ENCODE results near the gene RPGRIP1. TPM values are rescaled to one million over a fixed set of nuclear protein-coding genes. Genes with fewer than 3 reads are reported as not detected.
"Not testable (repeated sequence)": the region's sequence is repeated elsewhere in the genome, so short reads cannot be mapped to it uniquely, and the experiment has no call there.

The RPGRIP1 gene
- total and polyA plus RNA-seq, 2 experiments from 2014 or later = 0.31 TPM; not detected in 1

DNA sequence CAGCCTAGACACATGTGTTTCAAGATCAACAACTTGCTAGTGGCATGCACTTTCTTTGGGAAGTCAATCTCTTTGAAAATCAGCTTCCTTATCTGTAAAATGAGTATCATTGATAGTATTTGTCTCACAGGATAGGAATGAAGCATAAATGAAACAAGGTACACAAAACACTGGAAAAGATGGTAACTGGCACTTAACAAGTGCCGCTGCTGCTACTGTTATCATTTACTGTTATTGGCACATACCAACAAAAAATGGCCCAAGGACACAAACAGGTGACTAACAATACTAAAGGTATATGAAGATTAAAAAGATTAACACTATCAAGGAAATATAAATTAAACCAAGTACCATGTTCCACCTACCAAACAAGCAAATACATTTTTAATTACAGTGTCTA lies 31.5 kb upstream of the RPGRIP1 start:
- Histone ChIP-seq H3K27ac (peak overlapping the region; percentile 60), H3K4me1 (ENCODE audit: low read depth) (no peaks in the 10 kb centered on the region), H3K27me3 (no peaks in the 10 kb centered on the region), H3K9me3 (ENCODE audit: low read depth) (no peaks in the 10 kb centered on the region), H3K36me3 (peaks cover 38% of the 10 kb centered on the region), H3K4me3 (no peak overlapping the region)
- TF ChIP-seq, protein P1, sequence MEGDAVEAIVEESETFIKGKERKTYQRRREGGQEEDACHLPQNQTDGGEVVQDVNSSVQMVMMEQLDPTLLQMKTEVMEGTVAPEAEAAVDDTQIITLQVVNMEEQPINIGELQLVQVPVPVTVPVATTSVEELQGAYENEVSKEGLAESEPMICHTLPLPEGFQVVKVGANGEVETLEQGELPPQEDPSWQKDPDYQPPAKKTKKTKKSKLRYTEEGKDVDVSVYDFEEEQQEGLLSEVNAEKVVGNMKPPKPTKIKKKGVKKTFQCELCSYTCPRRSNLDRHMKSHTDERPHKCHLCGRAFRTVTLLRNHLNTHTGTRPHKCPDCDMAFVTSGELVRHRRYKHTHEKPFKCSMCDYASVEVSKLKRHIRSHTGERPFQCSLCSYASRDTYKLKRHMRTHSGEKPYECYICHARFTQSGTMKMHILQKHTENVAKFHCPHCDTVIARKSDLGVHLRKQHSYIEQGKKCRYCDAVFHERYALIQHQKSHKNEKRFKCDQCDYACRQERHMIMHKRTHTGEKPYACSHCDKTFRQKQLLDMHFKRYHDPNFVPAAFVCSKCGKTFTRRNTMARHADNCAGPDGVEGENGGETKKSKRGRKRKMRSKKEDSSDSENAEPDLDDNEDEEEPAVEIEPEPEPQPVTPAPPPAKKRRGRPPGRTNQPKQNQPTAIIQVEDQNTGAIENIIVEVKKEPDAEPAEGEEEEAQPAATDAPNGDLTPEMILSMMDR (IDR thresholded peaks at IDR 0.05; ENCODE audit: low read depth, low read length) = no peak
- no peak for DNase-seq (ENCODE audit: low read depth in 1 of 2, low spot score in 1 of 2)

DNA sequence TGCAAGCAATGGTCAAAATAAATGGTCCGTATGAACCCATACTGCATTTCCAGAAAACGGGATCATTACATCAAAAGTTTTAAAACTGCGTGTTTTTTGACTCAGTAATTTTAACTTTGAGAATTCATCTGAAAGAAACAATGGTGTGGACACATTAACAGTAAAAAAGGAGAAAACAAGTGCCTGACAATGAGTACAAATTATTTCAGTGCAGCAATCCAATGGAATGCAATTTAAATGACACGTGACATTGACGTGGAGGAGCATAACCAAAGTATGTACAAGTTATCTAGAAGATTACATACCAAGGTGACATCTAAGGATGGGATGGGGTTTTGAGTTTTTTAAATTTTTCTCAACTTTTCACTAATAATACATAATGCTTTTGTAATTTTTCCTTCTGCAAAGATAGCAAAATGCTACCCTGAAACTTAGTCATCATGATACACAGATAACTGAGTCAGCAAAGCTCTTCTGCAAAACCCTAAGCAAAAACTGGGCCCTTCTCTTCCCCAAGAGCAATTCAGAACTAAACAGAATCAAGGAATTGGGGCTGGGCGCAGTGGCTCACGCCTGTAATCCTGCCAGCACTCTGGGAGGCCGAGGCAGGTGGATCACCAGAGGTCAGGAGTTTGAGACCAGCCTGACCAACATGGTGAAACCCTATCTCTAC lies 31.0 kb upstream of the RPGRIP1 start:
- no peaks in the 10 kb centered on the region for H3K27me3 ChIP-seq
- no peaks in the 10 kb centered on the region for H3K9me3 ChIP-seq (ENCODE audit: low read depth)
- no peaks in the 10 kb centered on the region for H3K4me1 ChIP-seq (ENCODE audit: low read depth)
- peak overlapping the region; percentile 60 for H3K27ac ChIP-seq
- peaks cover 32% of the 10 kb centered on the region for H3K36me3 ChIP-seq
- TF ChIP-seq, protein P1 (IDR thresholded peaks at IDR 0.05; ENCODE audit: low read depth, low read length) = no peak
- DNase-seq (ENCODE audit: low read depth in 1 of 2, low spot score in 1 of 2) = no peak
- no peak overlapping the region for H3K4me3 ChIP-seq

DNA sequence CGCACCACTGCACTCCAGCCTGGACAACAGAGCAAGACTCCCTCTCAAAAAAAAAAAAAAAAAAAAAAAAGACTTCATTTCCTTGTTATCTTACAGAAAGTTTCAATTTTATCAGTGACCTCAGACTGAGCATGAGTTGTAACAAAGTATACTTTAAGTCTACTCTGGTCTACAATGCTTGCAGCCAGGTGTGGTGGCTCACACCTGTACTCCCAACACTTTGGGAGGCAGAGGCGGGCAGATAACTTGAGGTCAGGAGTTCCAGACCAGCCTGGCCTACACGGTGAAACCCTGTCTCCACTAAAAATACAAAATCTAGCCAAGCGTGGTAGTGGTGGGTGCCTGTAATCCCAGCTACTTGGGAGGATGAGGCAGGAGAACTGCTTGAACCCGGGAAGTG lies 28.7 kb upstream of the RPGRIP1 start:
- peaks cover 38% of the 10 kb centered on the region for H3K36me3 ChIP-seq
- H3K27ac ChIP-seq = no peak overlapping the region
- no peaks in the 10 kb centered on the region for H3K4me1 ChIP-seq (ENCODE audit: low read depth)
- H3K9me3 ChIP-seq (ENCODE audit: low read depth) = no peaks in the 10 kb centered on the region
- DNase-seq (ENCODE audit: low read depth in 1 of 2, low spot score in 1 of 2) = no peak
- TF ChIP-seq, protein P1 (IDR thresholded peaks at IDR 0.05; ENCODE audit: low read depth, low read length) = no peak
- no peaks in the 10 kb centered on the region for H3K27me3 ChIP-seq
- H3K4me3 ChIP-seq = no peak overlapping the region

DNA sequence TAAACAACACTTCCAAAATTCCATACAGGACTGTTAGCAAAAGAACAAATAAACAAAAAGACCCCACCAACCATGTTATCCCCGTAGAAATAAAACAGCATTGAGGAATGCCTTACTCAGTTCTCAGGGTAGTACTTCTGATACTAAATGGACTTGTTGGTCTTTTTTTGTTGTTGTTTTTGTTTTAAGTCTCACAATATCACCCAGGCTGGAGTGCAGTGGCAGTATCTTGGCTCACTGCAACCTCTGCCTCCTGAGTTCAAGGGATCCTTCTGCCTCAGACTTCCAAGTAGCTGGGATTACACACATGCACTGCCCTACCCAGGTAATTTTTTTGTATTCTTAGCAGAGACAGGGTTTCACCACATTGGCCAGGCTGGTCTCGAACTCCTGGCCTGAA lies 27.7 kb upstream of the RPGRIP1 start:
- Histone ChIP-seq H3K4me3 (no peak overlapping the region), H3K4me1 (ENCODE audit: low read depth) (no peaks in the 10 kb centered on the region), H3K27ac (no peak overlapping the region), H3K36me3 (peaks cover 44% of the 10 kb centered on the region), H3K27me3 (no peaks in the 10 kb centered on the region), H3K9me3 (ENCODE audit: low read depth) (no peaks in the 10 kb centered on the region)
- TF ChIP-seq, protein P1 (IDR thresholded peaks at IDR 0.05; ENCODE audit: low read depth, low read length) = no peak
- DNase-seq (ENCODE audit: low read depth in 1 of 2, low spot score in 1 of 2) = no peak

DNA sequence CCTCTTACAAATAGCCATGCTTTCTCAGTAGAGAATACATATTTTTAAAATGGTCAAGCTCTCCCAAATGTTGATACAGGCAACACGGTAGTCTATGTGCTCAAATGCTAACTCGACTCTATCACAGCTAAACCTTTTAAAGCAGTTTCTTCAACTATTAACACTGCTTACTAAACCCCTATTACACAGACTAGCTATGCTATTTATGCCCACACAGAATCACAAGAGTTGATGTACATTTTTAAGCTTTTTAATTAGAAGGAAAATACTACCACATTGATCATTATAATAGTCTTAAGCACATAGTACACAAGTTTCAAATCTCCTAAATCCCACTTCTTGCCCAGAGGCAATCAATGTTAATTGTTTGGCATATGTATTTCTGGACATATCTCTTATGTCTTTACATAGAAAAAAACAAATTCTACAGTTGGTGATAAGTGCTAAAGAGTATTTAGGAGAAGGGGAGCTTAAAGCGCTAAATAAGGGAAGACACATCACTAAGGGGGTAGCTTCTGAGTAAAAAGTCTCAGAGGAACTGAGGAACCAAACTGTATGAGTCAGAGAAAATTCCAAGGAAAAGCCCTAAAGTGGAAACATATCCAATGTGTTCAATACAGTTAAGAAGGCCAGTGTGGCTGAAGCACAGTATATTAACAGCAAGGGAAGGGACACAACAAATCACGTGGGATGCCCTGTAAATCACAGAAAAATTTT lies 24.3 kb upstream of the RPGRIP1 start:
- H3K27me3 ChIP-seq = no peaks in the 10 kb centered on the region

DNA sequence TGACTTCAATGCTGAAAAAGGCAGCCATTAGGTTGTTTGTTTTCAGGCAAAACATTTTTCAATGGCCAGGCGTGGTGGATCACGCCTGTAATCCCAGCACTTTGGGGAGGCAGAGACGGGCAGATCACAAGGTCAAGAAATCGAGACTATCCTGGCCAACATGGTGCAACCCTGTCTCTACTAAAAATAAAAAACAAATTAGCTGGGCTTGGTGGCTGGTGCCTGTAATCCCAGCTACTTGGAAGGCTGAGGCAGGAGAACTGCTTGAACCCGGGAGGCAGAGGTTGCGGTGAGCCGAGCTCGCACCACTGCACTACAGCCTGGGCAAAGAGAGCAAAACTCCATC lies 23.8 kb upstream of the RPGRIP1 start:
- H3K9me3 ChIP-seq (ENCODE audit: low read depth); H3K27me3 ChIP-seq; DNase-seq (ENCODE audit: low read depth in 1 of 2, low spot score in 1 of 2); H3K4me3 ChIP-seq: not testable (repeated sequence)
- Histone ChIP-seq H3K4me1 (ENCODE audit: low read depth) (peaks cover 14% of the 10 kb centered on the region), H3K27ac (peak overlapping the region; percentile 31), H3K36me3 (peaks cover 50% of the 10 kb centered on the region)

More for the DNA sequence above, 24.3 kb upstream of the RPGRIP1 start:
- Histone ChIP-seq H3K27ac (peak overlapping the region; percentile 31), H3K36me3 (peaks cover 52% of the 10 kb centered on the region), H3K4me1 (ENCODE audit: low read depth) (peaks cover 14% of the 10 kb centered on the region), H3K9me3 (ENCODE audit: low read depth) (no peaks in the 10 kb centered on the region), H3K4me3 (no peak overlapping the region)
- no peak for DNase-seq (ENCODE audit: low read depth in 1 of 2, low spot score in 1 of 2)
- TF ChIP-seq, protein P1 (IDR thresholded peaks at IDR 0.05; ENCODE audit: low read depth, low read length) = no peak
